IPS-20b (cell line): Measurements from ENCODE around the gene DUS4L.
"Not testable (repeated sequence)": the region's sequence is repeated elsewhere in the genome, so short reads cannot be mapped to it uniquely, and the experiment has no call there.

Experiments used
- H3K27ac ChIP-seq: one replicate; pipeline ENCODE4 v1.5.1; 2013; ENCODE audit warnings: low read length
- H3K27me3 ChIP-seq: 2 replicates; pipeline ENCODE4 v1.6.1; 2013; ENCODE audit warnings: mild to moderate bottlenecking, low read length, inconsistent platforms; ENCODE audit not compliant: insufficient read depth
- H3K36me3 ChIP-seq: 2 replicates; pipeline ENCODE4 v1.6.1; 2013; ENCODE audit warnings: low read depth, mild to moderate bottlenecking, inconsistent platforms, low read length, moderate library complexity; ENCODE audit not compliant: insufficient read depth
- H3K4me1 ChIP-seq: 2 replicates; pipeline ENCODE4 v1.6.1; 2013; ENCODE audit warnings: mild to moderate bottlenecking, control low read depth, inconsistent platforms, low read length, moderate library complexity; ENCODE audit not compliant: insufficient read depth
- H3K4me3 ChIP-seq: 2 replicates; pipeline ENCODE4 v1.5.1; 2013; ENCODE audit warnings: mild to moderate bottlenecking, low read length, inconsistent platforms
- H3K9ac ChIP-seq: 2 replicates; pipeline ENCODE4 v1.6.1; 2013; ENCODE audit warnings: low read depth, mild to moderate bottlenecking, inconsistent platforms, low read length, moderate library complexity
- H3K9me3 ChIP-seq: 2 replicates; pipeline ENCODE4 v1.6.1; 2013; ENCODE audit warnings: mild to moderate bottlenecking, low read depth, low read length, inconsistent platforms; ENCODE audit not compliant: insufficient read depth

DUS4L gene

DNA sequence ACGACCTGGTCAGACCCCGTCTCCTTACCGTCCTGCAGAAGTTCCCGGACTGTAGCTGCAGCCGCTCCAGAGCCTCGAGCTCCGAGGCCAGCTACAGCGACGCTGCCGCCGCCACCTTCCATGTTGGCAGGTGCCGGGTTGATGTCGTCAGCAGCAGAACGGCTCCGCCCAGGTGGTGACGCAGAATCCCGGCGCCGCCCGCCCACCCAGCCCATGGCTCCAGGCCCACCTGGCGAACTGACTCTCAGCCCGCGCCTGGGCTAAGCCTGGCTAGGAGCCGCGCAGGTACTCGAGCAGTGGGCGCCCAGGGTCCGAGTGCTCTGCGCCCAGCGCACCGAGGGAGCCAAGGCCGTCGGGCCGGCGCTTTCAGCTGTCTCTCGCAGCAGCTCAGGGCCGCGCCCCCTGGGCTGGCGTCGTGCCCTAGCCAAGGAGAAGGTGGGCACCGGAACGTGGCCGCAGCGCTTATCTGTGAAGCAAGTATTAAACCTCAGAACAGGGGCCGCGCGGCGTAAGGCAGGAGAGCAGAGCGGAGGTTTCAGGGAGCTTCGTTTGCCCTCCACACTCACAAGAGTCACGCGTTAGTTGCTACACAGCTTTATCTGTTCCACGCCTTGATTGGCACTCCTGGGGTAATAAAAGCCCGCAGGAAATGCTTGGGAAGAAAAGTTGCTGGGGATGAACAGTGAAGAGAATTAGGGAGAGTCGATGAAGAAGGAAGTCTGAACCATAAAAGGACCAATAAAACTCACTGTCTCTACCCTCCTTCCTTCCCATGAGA lies at the start of gene DUS4L, which contains the start of gene COG5:
Gene DUS4L (plus strand): TSS at position 197 of the 778 bp plus-strand sequence. CDS start 3,100 bp downstream, outside the sequence.
Gene COG5 (minus strand): TSS at position 146 of the 778 bp plus-strand sequence. CDS start 24 bp downstream, at position 122.
- peak within 1 kb of the TSS; percentile 97 for H3K27ac ChIP-seq

GRCh38 chr7:107526672-107527071 lies 37.1 kb upstream of the DUS4L start:
- H3K27me3 ChIP-seq, result no peaks in the 10 kb centered on the region
- H3K9ac ChIP-seq, result no peak overlapping the region
- H3K27ac ChIP-seq, result no peak overlapping the region
- no peak overlapping the region for H3K4me3 ChIP-seq
- no peaks in the 10 kb centered on the region for H3K9me3 ChIP-seq
- H3K4me1 ChIP-seq, result peaks cover 5% of the 10 kb centered on the region
- H3K36me3 ChIP-seq, result peaks cover 13% of the 10 kb centered on the region; the same call in 1 of the 2 replicates

More for the DNA sequence above, at the start of gene DUS4L, which contains the start of gene COG5:
- Histone ChIP-seq H3K36me3 (peaks cover 16% of the 10 kb centered on the region), H3K9me3 (no peaks in the 10 kb centered on the region), H3K4me1 (peaks cover 16% of the 10 kb centered on the region), H3K9ac (peak within 1 kb of the TSS; percentile 96), H3K27me3 (no peaks in the 10 kb centered on the region), H3K4me3 (peak within 1 kb of the TSS; percentile 94)

DNA sequence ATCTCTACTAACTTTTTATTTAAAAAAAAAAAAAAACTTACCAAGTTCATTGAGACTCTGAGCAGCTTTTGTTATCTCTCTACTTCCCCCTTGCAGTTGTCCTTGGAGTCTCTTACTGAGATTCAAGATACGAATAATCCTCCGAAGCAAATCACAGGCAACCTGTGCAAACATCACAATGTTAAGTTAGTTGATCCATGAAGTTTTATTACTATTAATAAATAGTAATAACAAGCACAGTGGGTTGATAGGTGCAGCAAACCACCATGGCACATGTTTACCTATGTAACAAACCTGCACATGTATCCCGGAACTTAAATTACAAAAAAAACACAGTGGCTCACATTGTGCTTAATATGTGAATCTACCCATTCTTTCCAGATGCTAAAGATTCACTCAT lies 36.6 kb upstream of the DUS4L start:
- Histone ChIP-seq H3K9me3 (no peaks in the 10 kb centered on the region), H3K27me3 (no peaks in the 10 kb centered on the region), H3K9ac (no peak overlapping the region), H3K4me1 (peaks cover 5% of the 10 kb centered on the region), H3K4me3 (no peak overlapping the region), H3K27ac (no peak overlapping the region), H3K36me3 (peaks cover 13% of the 10 kb centered on the region; the same call in 1 of the 2 replicates)

DNA sequence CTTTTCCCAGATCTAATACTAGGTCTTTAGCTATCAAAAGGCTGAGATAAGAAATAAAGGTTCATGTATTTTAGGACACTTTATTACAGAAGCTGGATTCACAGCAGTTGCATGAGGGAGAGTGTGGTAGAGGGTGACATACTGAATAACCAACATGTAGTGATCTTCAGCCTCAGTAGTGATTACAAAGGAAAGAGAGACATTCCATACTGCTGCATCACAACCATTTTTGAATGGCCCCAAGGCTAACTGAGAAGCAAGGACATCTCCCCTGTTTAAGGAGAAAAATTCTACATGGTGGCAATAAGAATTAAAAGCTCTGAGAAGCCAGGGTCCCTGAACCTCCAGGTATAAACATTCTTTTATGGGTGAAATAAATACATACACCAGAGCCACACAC lies 35.3 kb upstream of the DUS4L start:
- H3K4me1 ChIP-seq, result peaks cover 5% of the 10 kb centered on the region
- no peaks in the 10 kb centered on the region for H3K27me3 ChIP-seq
- H3K4me3 ChIP-seq, result no peak overlapping the region
- H3K27ac ChIP-seq, result no peak overlapping the region
- H3K9me3 ChIP-seq, result no peaks in the 10 kb centered on the region
- peaks cover 13% of the 10 kb centered on the region; the same call in 1 of the 2 replicates for H3K36me3 ChIP-seq
- no peak overlapping the region for H3K9ac ChIP-seq

DNA sequence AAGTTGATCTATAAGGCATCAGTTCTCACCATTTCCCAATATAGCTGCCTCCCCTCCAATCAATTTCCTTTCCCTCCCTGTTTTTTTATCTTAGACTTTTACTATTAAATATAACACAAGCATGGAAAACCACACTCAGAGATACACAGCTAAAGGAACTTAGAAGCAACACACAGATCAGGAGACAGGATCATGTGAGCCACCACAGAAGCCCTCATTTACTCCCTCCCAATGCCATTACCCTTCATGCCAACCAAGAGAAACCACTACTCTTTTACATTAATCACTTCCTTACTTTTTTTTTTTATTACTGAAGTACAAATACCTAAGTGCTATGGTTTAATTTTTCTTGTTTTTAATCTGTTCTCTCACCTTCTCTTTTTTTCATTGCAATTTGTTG lies 33.0 kb upstream of the DUS4L start:
- Histone ChIP-seq H3K9ac (no peak overlapping the region), H3K27ac (no peak overlapping the region), H3K27me3 (no peaks in the 10 kb centered on the region), H3K4me1 (peaks cover 5% of the 10 kb centered on the region), H3K36me3 (peaks cover 10% of the 10 kb centered on the region; the same call in 1 of the 2 replicates), H3K9me3 (no peaks in the 10 kb centered on the region), H3K4me3 (no peak overlapping the region)

DNA sequence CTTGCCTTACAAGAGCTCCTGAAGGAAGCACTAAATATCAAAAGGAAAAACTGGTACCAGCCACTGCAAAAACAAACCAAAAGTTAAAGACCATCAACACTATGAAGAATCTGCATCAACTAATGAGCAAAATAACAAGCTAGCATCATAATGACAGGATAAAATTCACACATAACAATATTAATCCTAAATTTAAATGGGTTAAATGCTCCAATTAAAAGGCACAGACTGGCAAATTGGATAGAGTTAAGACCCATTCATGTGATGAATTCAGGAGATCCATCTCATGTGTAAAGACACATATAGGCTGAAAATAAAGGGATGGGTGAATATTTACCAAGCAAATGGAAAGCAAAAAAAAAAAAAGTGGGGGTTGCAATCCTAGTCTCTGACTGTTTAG lies 29.6 kb upstream of the DUS4L start:
- Histone ChIP-seq H3K9me3 (no peaks in the 10 kb centered on the region), H3K9ac (no peak overlapping the region), H3K27me3 (no peaks in the 10 kb centered on the region), H3K27ac (no peak overlapping the region), H3K36me3 (no peaks in the 10 kb centered on the region), H3K4me1 (peaks cover 8% of the 10 kb centered on the region; the same call in 1 of the 2 replicates), H3K4me3 (no peak overlapping the region)

DNA sequence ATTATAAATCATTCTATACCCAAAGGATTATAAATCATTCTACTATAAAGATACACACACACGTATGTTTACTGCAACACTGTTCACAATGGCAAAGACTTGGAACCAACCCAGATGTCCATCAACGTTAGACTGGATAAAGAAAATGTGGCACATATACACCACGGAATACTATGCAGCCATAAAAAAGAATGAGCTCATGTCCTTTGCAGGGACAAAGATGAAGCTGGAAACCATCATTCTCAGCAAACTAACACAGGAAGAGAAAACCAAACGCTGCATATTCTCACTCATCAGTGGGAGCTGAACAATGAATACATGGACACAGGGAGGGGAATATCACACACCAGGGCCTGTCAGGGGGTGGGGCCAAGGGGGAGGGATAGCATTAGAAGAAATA lies 26.5 kb upstream of the DUS4L start:
- not testable (repeated sequence) for H3K27me3 ChIP-seq, H3K27ac ChIP-seq, H3K36me3 ChIP-seq, H3K9me3 ChIP-seq, H3K4me1 ChIP-seq, H3K9ac ChIP-seq, H3K4me3 ChIP-seq

DNA sequence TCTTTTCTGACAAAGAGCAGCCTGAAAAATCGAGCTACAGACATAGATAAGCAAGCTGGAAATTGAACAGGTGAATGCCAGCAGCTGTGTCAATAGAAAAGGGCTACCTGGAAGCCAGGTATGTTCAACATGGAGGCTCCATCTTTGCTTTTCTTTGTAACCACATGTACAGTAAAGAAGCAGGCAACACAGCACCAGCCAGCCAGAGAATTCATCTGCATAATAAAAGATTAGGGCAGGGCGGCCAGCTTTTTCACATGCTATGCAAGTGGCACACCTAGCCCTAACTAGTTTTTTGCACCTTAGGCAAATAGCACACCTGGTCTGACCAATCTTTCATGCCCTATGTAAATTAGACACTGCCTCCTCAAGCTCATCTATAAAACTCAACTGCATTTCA lies 25.8 kb upstream of the DUS4L start:
- H3K4me3 ChIP-seq, result no peak overlapping the region
- no peaks in the 10 kb centered on the region for H3K9me3 ChIP-seq
- H3K4me1 ChIP-seq, result 0 out of 2 replicates have a peak, but pooled peaks cover 3% of the 10 kb centered on the region
- H3K27ac ChIP-seq, result no peak overlapping the region
- H3K27me3 ChIP-seq, result no peaks in the 10 kb centered on the region
- no peaks in the 10 kb centered on the region for H3K36me3 ChIP-seq
- H3K9ac ChIP-seq, result no peak overlapping the region

- no peak overlapping the region for H3K4me3 ChIP-seq
- peaks cover 26% of the 10 kb centered on the region for H3K36me3 ChIP-seq
- H3K9ac ChIP-seq, result no peak overlapping the region
- H3K27ac ChIP-seq, result no peak overlapping the region
- H3K4me1 ChIP-seq, result 0 out of 2 replicates have a peak, but pooled peaks cover 1% of the 10 kb centered on the region
- no peaks in the 10 kb centered on the region for H3K27me3 ChIP-seq
- H3K9me3 ChIP-seq, result 0 out of 2 replicates have a peak, but pooled peaks cover 3% of the 10 kb centered on the region
Observed at GRCh38 chr7:107543338-107543993, 20.3 kb upstream of the DUS4L start.

GRCh38 chr7:107544848-107545591 lies 18.8 kb upstream of the DUS4L start:
- Histone ChIP-seq H3K9ac (no peak overlapping the region), H3K27ac (no peak overlapping the region), H3K4me1 (no peaks in the 10 kb centered on the region), H3K36me3 (peaks cover 26% of the 10 kb centered on the region), H3K27me3 (no peaks in the 10 kb centered on the region), H3K4me3 (no peak overlapping the region), H3K9me3 (0 out of 2 replicates have a peak, but pooled peaks cover 3% of the 10 kb centered on the region)

GRCh38 chr7:107551936-107552335 lies 11.8 kb upstream of the DUS4L start:
- H3K27ac ChIP-seq, result no peak overlapping the region
- no peaks in the 10 kb centered on the region for H3K9me3 ChIP-seq
- H3K36me3 ChIP-seq, result peaks cover 56% of the 10 kb centered on the region
- H3K4me3 ChIP-seq, result no peak overlapping the region
- H3K9ac ChIP-seq, result no peak overlapping the region
- no peaks in the 10 kb centered on the region for H3K4me1 ChIP-seq
- H3K27me3 ChIP-seq, result no peaks in the 10 kb centered on the region
